PC-3 (cell line): Measurements from ENCODE around the gene TAS1R3. TPM values are rescaled to one million over a fixed set of nuclear protein-coding genes. Genes with fewer than 3 reads are reported as not detected.

Source experiments
- ATAC-seq: fragments of 200-7000 bp; cut with Tn5 transposase; 2 replicates; pipeline ENCODE4 v1.9.1; 2020; ENCODE audit warnings: mild to moderate bottlenecking, moderate library complexity
- BruUV-seq: library from RNA; stranded (reverse); fragments of 400-500 nt; replicated peaks from 2 replicates; lab custom pipeline; 2021; lab: Mats Ljungman, UMichigan
- CTCF ChIA-PET: fragments of 300-600 bp; sonication (Branson Sonifier 250); formaldehyde crosslinking; loops from one replicate; lab custom pipeline; 2022; ENCODE audit warnings: antibody characterized with exemption; lab: Charles Lee
- POLR2A ChIA-PET: fragments of 300-600 bp; sonication (Branson Sonifier 250); formaldehyde crosslinking; loops from one replicate; lab custom pipeline; 2022; ENCODE audit warnings: antibody characterized with exemption; ENCODE audit not compliant: unreplicated experiment; lab: Charles Lee
- DNase-seq: peaks from one replicate; pipeline ENCODE4 v3.0.0-alpha.2; 2015
- H2AFZ ChIP-seq: fragments of 300-600 bp; sonication (generic); 2 replicates; pipeline ENCODE4 v1.6.0; 2016; ENCODE audit warnings: antibody characterized with exemption, low read length
- H3F3A ChIP-seq: fragments of 300-600 bp; sonication (generic); one replicate; pipeline ENCODE4 v1.6.0; 2017; ENCODE audit warnings: antibody characterized with exemption, low read length, control low read depth, mild to moderate bottlenecking; ENCODE audit not compliant: unreplicated experiment
- H3K27ac ChIP-seq: fragments of 300-600 bp; sonication (generic); 2 replicates; pipeline ENCODE4 v1.5.1; 2016; ENCODE audit warnings: mild to moderate bottlenecking, low read length
- H3K27me3 ChIP-seq: fragments of 300-600 bp; sonication (generic); 2 replicates; pipeline ENCODE4 v1.6.1; 2016; ENCODE audit warnings: low read length, mixed read lengths
- H3K36me3 ChIP-seq: fragments of 300-600 bp; sonication (generic); 2 replicates; pipeline ENCODE4 v1.6.1; 2016; ENCODE audit warnings: low read depth, mixed run types, low read length, mixed read lengths
- H3K4me1 ChIP-seq: fragments of 300-600 bp; sonication (generic); 2 replicates; pipeline ENCODE4 v1.5.1; 2016; ENCODE audit warnings: low read length; ENCODE audit not compliant: insufficient read depth
- H3K4me2 ChIP-seq: fragments of 300-600 bp; sonication (generic); 2 replicates; pipeline ENCODE4 v1.6.0; 2016; ENCODE audit warnings: low read length
- H3K4me3 ChIP-seq: fragments of 300-600 bp; sonication (generic); 2 replicates; pipeline ENCODE4 v1.5.1; 2016; ENCODE audit warnings: mild to moderate bottlenecking, low read length, mixed read lengths
- H3K79me2 ChIP-seq: fragments of 300-600 bp; sonication (generic); 2 replicates; pipeline ENCODE4 v1.6.1; 2017; ENCODE audit warnings: low read length, mixed read lengths
- H3K9ac ChIP-seq: fragments of 300-600 bp; sonication (generic); 2 replicates; pipeline ENCODE4 v1.6.0; 2016; ENCODE audit warnings: mild to moderate bottlenecking, low read length
- H3K9me2 ChIP-seq: fragments of 300-600 bp; sonication (generic); replicated peaks from 2 replicates; pipeline ENCODE4 v1.6.1; 2016; ENCODE audit warnings: mixed run types, low read length, mixed read lengths
- H3K9me3 ChIP-seq: fragments of 300-600 bp; sonication (generic); 2 replicates; pipeline ENCODE4 v1.6.1; 2016; ENCODE audit warnings: low read length, mixed read lengths
- H4K20me1 ChIP-seq: fragments of 300-600 bp; sonication (generic); 2 replicates; pipeline ENCODE4 v1.6.1; 2016; ENCODE audit warnings: low read length, mixed read lengths
- EZH2 ChIP-seq: fragments of 300-600 bp; sonication (generic); IDR thresholded peaks from one replicate; pipeline ENCODE4 v1.6.1; 2017; ENCODE audit warnings: antibody characterized with exemption, mild to moderate bottlenecking, low read length; ENCODE audit not compliant: unreplicated experiment
- EZH2phosphoT487 ChIP-seq: fragments of 300-600 bp; sonication (generic); IDR thresholded peaks from 2 replicates; pipeline ENCODE4 v1.6.1; 2018; ENCODE audit warnings: mild to moderate bottlenecking, antibody characterized with exemption, low read length, borderline replicate concordance
- intact Hi-C: fragments of 100-400 bp; cut with micrococcal nuclease; formaldehyde crosslinking; loops from 2 replicates; pipeline ENCODE4 v1.9.0; 2023
- total RNA-seq: library from RNA; depleted of rRNA; stranded (reverse); fragments of >200 nt; gene quantifications from 2 replicates; pipeline ENCODE4 v1.2.3, GENCODE V29; 2014
- TF ChIP-seq, protein P1 (sequence below): fragments of 300-600 bp; sonication (generic); conservative IDR thresholded peaks from 2 replicates; pipeline ENCODE4 v1.5.1; 2017; ENCODE audit warnings: antibody characterized with exemption, low read depth, mild to moderate bottlenecking, low read length

Gene TAS1R3
- total RNA-seq, 1 experiment from 2014 or later, result 1.9 TPM

DNA sequence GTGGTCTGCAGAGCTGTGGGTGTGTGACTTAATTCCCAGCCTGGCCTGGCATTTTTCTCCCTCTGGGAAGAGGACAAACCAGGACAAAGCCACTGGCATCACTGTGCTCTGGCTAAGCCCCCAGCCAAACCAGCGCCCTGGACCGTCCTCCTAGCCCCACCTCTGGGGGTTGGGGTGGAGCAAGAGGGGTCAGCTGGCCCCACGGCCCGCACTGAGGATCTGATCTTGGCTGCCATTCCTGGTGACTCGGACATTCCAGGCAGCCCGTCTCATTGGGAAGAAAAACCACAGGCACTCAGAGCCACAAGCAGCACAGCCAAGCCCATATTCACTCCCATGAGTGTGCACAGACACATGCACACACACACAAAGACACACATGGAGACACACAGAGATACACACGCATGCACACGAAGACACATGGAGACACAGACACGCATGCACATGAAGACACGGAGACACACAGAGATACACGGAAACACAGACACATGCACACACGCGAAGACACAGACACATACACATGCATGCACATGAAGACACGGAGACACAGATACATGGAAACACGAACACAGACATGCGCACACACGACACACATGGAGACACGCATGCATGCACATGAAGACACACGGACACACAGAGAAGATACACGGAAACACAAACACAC, 29.6 kb downstream of the TAS1R3 start:
- TF ChIP-seq EZH2phosphoT487 (no peak), EZH2 (no peak)
- TF ChIP-seq, protein P1, sequence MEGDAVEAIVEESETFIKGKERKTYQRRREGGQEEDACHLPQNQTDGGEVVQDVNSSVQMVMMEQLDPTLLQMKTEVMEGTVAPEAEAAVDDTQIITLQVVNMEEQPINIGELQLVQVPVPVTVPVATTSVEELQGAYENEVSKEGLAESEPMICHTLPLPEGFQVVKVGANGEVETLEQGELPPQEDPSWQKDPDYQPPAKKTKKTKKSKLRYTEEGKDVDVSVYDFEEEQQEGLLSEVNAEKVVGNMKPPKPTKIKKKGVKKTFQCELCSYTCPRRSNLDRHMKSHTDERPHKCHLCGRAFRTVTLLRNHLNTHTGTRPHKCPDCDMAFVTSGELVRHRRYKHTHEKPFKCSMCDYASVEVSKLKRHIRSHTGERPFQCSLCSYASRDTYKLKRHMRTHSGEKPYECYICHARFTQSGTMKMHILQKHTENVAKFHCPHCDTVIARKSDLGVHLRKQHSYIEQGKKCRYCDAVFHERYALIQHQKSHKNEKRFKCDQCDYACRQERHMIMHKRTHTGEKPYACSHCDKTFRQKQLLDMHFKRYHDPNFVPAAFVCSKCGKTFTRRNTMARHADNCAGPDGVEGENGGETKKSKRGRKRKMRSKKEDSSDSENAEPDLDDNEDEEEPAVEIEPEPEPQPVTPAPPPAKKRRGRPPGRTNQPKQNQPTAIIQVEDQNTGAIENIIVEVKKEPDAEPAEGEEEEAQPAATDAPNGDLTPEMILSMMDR, result no peak
- Histone ChIP-seq H3K27me3 (no peaks in the 10 kb centered on the region), H3F3A (no peaks in the 10 kb centered on the region), H3K36me3 (no peaks in the 10 kb centered on the region), H3K4me3 (no peak overlapping the region), H3K4me1 (peaks cover 29% of the 10 kb centered on the region), H2AFZ (no peak overlapping the region), H3K79me2 (no peaks in the 10 kb centered on the region), H3K9me2 (no peaks in the 10 kb centered on the region), H3K9me3 (no peaks in the 10 kb centered on the region), H3K4me2 (peak overlapping the region; percentile 56), H3K27ac (peak overlapping the region; percentile 30), H4K20me1 (no peaks in the 10 kb centered on the region), H3K9ac (no peak overlapping the region)
- BruUV-seq, result TSS peak; percentile 25
- CTCF ChIA-PET, result no interaction called here
- POLR2A ChIA-PET, result no interaction called here
- ATAC-seq, result peak; percentile 80
- intact Hi-C loops, result loop anchor here (2.0 kb wide), 1 partner anchor 16 kb away; no protein-coding TSS in a partner anchor
- peak; percentile 97 for DNase-seq

- Histone ChIP-seq H3K9me2 (no peaks in the 10 kb centered on the region), H3K27ac (peak overlapping the region; percentile 30; the same call in 1 of the 2 replicates), H2AFZ (no peak overlapping the region), H3K4me1 (peaks cover 29% of the 10 kb centered on the region), H4K20me1 (no peaks in the 10 kb centered on the region), H3K9me3 (peaks cover 6% of the 10 kb centered on the region; the same call in 1 of the 2 replicates), H3K27me3 (no peaks in the 10 kb centered on the region), H3K79me2 (no peaks in the 10 kb centered on the region), H3K4me2 (peak overlapping the region; percentile 56), H3F3A (no peaks in the 10 kb centered on the region), H3K36me3 (no peaks in the 10 kb centered on the region), H3K9ac (no peak overlapping the region), H3K4me3 (no peak overlapping the region)
- DNase-seq, result no peak
- intact Hi-C loops, result loop anchor here (2.0 kb wide), 1 partner anchor 17 kb away; no protein-coding TSS in a partner anchor
- POLR2A ChIA-PET, result no interaction called here
- CTCF ChIA-PET, result no interaction called here
- no peak for TF ChIP-seq EZH2phosphoT487
- TF ChIP-seq EZH2, result no peak
- TF ChIP-seq, protein P1, result no peak
- no TSS peak for BruUV-seq
- ATAC-seq, result no peak
Measured at GRCh38 chr1:1361233-1361981, 30.3 kb downstream of the TAS1R3 start.
